HCT116 (cell line): Measurements from ENCODE around the gene CFAP58. TPM values are rescaled to one million over a fixed set of nuclear protein-coding genes. Genes with fewer than 3 reads are reported as not detected.

Experiments
- ATAC-seq: fragments of 200-7000 bp; cut with Tn5 transposase; 2 replicates; pipeline ENCODE4 v1.9.1; 2020; ENCODE audit warnings: mild to moderate bottlenecking, moderate library complexity
- BruUV-seq: library from RNA; stranded (reverse); fragments of 400-500 nt; replicated peaks from 2 replicates; lab custom pipeline; 2021; lab: Mats Ljungman, UMichigan
- CTCF ChIA-PET: fragments of 300-600 bp; sonication (Branson Sonifier 250); formaldehyde crosslinking; loops from one replicate; lab custom pipeline; 2021; ENCODE audit warnings: antibody characterized with exemption; lab: Charles Lee
- POLR2A ChIA-PET: fragments of 300-600, 350-600 bp; sonication (Branson Sonifier 250); formaldehyde crosslinking; loops from one replicate; lab custom pipeline; 2021; ENCODE audit warnings: antibody characterized with exemption; lab: Charles Lee
- RAD21 ChIA-PET, 2 experiments: fragments of 300-600 bp; sonication (Branson Sonifier 250); formaldehyde crosslinking; loops; one replicate each; lab custom pipeline; 2023; ENCODE audit warnings: low total read pairs in 2 of 2; ENCODE audit not compliant: uncharacterized antibody in 2 of 2, unreplicated experiment in 2 of 2, low non-redundant PET in 1 of 2; lab: Charles Lee
- DNase-seq: peaks from one replicate; pipeline ENCODE4 v3.0.0-alpha.2; 2010; ENCODE audit warnings: low read depth, low spot score
- H2AFZ ChIP-seq: fragments of 200-600 bp; shearing (Covaris generic), sonication (generic); 2 replicates; pipeline ENCODE4 v1.6.1; 2017; ENCODE audit warnings: low read depth, mixed run types, mixed read lengths, antibody characterized with exemption, low read length; ENCODE audit not compliant: poor library complexity, severe bottlenecking
- H3K27ac ChIP-seq: 2 replicates; pipeline ENCODE4 v1.5.1; 2012; ENCODE audit warnings: low read depth, low read length
- H3K27me3 ChIP-seq: fragments of 200-600 bp; sonication (generic); 2 replicates; pipeline ENCODE4 v1.6.1; 2016; ENCODE audit warnings: mixed run types, low read length, mixed read lengths; ENCODE audit not compliant: insufficient read depth
- H3K36me3 ChIP-seq, 2 experiments: fragments of 200-500 bp in 1 of 2; fragments of 200-600 bp in 1 of 2; sonication (Bioruptor generic) in 1 of 2; sonication (generic) in 1 of 2; 2 replicates each; pipeline versions ENCODE4 v1.5.1 to v1.6.1; 2014 to 2016; ENCODE audit warnings: low read length in 2 of 2, inconsistent platforms in 1 of 2, mixed read lengths in 1 of 2, mixed run types in 1 of 2; ENCODE audit not compliant: insufficient read depth in 2 of 2, control insufficient read depth in 1 of 2
- H3K4me1 ChIP-seq, 2 experiments: fragments of 200-600 bp in 1 of 2; sonication (generic) in 1 of 2; 2 replicates each; pipeline versions ENCODE4 v1.5.1 to v1.6.1; 2012 to 2017; ENCODE audit warnings: low read length in 2 of 2, inconsistent platforms in 1 of 2, mild to moderate bottlenecking in 1 of 2, mixed read lengths in 1 of 2, mixed run types in 1 of 2, moderate library complexity in 1 of 2; ENCODE audit not compliant: insufficient read depth in 2 of 2, control insufficient read depth in 1 of 2
- H3K4me2 ChIP-seq: fragments of 200-600 bp; sonication (generic); 2 replicates; pipeline ENCODE4 v1.6.1; 2017; ENCODE audit warnings: mixed run types, low read length, mixed read lengths
- H3K4me3 ChIP-seq, 2 experiments: fragments of 200-600 bp in 1 of 2; sonication (generic) in 1 of 2; replicated peaks in 1 of 2; 2 replicates each; pipeline ENCODE4 v1.5.1; 2011 to 2016; ENCODE audit warnings: low read length in 2 of 2, control low read depth in 1 of 2, low read depth in 1 of 2, mild to moderate bottlenecking in 1 of 2, mixed read lengths in 1 of 2, mixed run types in 1 of 2
- H3K79me2 ChIP-seq: fragments of 200-600 bp; sonication (generic); 2 replicates; pipeline ENCODE4 v1.6.1; 2017; ENCODE audit warnings: mild to moderate bottlenecking, mixed run types, low read length, moderate library complexity, mixed read lengths; ENCODE audit not compliant: insufficient read depth
- H3K9ac ChIP-seq: fragments of 200-600 bp; sonication (generic); 2 replicates; pipeline ENCODE4 v1.6.1; 2016; ENCODE audit warnings: low read length, mixed read lengths
- H3K9me2 ChIP-seq: fragments of 200-600 bp; sonication (generic), shearing (Covaris generic); 2 replicates; pipeline ENCODE4 v1.6.1; 2017; ENCODE audit warnings: mixed run types, mild to moderate bottlenecking, moderate library complexity; ENCODE audit not compliant: insufficient read depth
- H3K9me3 ChIP-seq, 2 experiments: fragments of 200-500 bp in 1 of 2; fragments of 200-600 bp in 1 of 2; sonication (Bioruptor generic) in 1 of 2; sonication (generic) in 1 of 2; 2 replicates each; pipeline ENCODE4 v1.6.1; 2014 to 2017; ENCODE audit warnings: low read length in 2 of 2, mixed read lengths in 2 of 2, inconsistent platforms in 1 of 2, low read depth in 1 of 2, mild to moderate bottlenecking in 1 of 2, mixed run types in 1 of 2, moderate library complexity in 1 of 2; ENCODE audit not compliant: control insufficient read depth in 1 of 2, insufficient read depth in 1 of 2
- H4K20me1 ChIP-seq: fragments of 200-600 bp; sonication (generic), shearing (Covaris generic); 2 replicates; pipeline ENCODE4 v1.6.1; 2017; ENCODE audit warnings: mixed run types, mild to moderate bottlenecking, moderate library complexity; ENCODE audit not compliant: insufficient read depth
- CEBPB ChIP-seq: IDR thresholded peaks from 2 replicates; pipeline ENCODE4 v1.6.1; 2012; ENCODE audit warnings: low read depth
- EGR1 ChIP-seq: IDR thresholded peaks from 2 replicates; pipeline ENCODE4 v1.6.1; 2012; ENCODE audit warnings: low read depth
- FOSL1 ChIP-seq: IDR thresholded peaks from 2 replicates; pipeline ENCODE4 v1.6.1; 2012; ENCODE audit warnings: low read depth
- JUND ChIP-seq: IDR thresholded peaks from 2 replicates; pipeline ENCODE4 v1.6.1; 2012
- POLR2A ChIP-seq: IDR thresholded peaks from 2 replicates; pipeline ENCODE4 v1.7.0; 2011; ENCODE audit warnings: borderline replicate concordance; ENCODE audit not compliant: insufficient read depth, insufficient read length; ENCODE audit errors: extremely low read depth
- POLR2AphosphoS5 ChIP-seq: IDR thresholded peaks from 2 replicates; pipeline ENCODE4 v1.6.1; 2011; ENCODE audit warnings: mild to moderate bottlenecking, low read depth, low read length, moderate library complexity
- SP1 ChIP-seq: IDR thresholded peaks from 2 replicates; pipeline ENCODE4 v1.6.1; 2012; ENCODE audit warnings: low read depth
- SRF ChIP-seq: IDR thresholded peaks from 2 replicates; pipeline ENCODE4 v1.6.1; 2012; ENCODE audit warnings: low read depth
- YY1 ChIP-seq: IDR thresholded peaks from 2 replicates; pipeline ENCODE4 v1.6.1; 2011; ENCODE audit warnings: low read length, low read depth, moderate library complexity, mild to moderate bottlenecking; ENCODE audit not compliant: insufficient replicate concordance; ENCODE audit errors: extremely low read depth
- ZFX ChIP-seq: fragments of 450-650 bp; IDR thresholded peaks from 2 replicates; pipeline ENCODE4 v1.6.1; 2017
- intact Hi-C: fragments of 100-400 bp; cut with micrococcal nuclease; formaldehyde crosslinking; loops from 2 replicates; pipeline ENCODE4 v1.10.0; 2022
- total RNA-seq: library from RNA; stranded (reverse); gene quantifications from one replicate; pipeline ENCODE4 v1.2.1, GENCODE V29; 2021; ENCODE audit not compliant: unreplicated experiment
- TF ChIP-seq, protein P1 (sequence below), 3 experiments: fragments of 200-600 bp in 1 of 3; sonication (generic) in 1 of 3; IDR thresholded peaks in 2 of 3; conservative IDR thresholded peaks in 1 of 3; 2 replicates each; pipeline ENCODE4 v1.5.1; 2012 to 2017; ENCODE audit warnings: low read depth in 2 of 3, low read length in 2 of 3, antibody characterized with exemption in 1 of 3, borderline replicate concordance in 1 of 3, control low read depth in 1 of 3, mild to moderate bottlenecking in 1 of 3, mixed read lengths in 1 of 3, mixed run types in 1 of 3, moderate library complexity in 1 of 3; ENCODE audit not compliant: insufficient read depth in 1 of 3
- TF ChIP-seq, protein P2 (sequence below): IDR thresholded peaks from 2 replicates; pipeline ENCODE4 v1.6.1; 2012

CFAP58 gene
- total RNA-seq, 1 experiment from 2014 or later: 0.91 TPM

DNA sequence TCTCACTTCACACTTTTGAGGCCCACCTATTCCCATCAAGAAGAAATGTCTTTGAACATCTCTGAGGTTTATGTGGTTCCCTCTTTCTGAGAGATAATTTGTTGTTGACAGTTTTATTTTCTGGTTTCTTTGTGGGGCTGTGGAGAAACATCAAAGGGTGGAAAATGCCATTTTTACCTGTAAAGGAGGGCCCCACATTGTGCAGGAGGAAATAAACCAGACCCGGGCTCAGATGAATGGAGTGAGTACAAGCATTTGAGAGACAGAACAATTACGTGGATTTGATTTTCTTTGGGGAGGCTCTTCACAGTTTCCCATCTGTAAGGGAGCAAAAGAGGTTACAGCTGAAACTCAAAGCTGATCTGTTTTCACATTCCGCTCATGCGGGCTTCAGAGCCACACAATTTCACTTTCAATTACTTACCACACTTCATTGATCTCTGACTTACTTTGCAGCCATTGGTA is 45.2 kb upstream of the CFAP58 start (continued):
- TF ChIP-seq POLR2AphosphoS5: no peak
- no peak for TF ChIP-seq YY1
- TF ChIP-seq, protein P1, sequence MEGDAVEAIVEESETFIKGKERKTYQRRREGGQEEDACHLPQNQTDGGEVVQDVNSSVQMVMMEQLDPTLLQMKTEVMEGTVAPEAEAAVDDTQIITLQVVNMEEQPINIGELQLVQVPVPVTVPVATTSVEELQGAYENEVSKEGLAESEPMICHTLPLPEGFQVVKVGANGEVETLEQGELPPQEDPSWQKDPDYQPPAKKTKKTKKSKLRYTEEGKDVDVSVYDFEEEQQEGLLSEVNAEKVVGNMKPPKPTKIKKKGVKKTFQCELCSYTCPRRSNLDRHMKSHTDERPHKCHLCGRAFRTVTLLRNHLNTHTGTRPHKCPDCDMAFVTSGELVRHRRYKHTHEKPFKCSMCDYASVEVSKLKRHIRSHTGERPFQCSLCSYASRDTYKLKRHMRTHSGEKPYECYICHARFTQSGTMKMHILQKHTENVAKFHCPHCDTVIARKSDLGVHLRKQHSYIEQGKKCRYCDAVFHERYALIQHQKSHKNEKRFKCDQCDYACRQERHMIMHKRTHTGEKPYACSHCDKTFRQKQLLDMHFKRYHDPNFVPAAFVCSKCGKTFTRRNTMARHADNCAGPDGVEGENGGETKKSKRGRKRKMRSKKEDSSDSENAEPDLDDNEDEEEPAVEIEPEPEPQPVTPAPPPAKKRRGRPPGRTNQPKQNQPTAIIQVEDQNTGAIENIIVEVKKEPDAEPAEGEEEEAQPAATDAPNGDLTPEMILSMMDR (IDR thresholded peaks at IDR 0.05 in 2 of 3, conservative IDR thresholded peaks at IDR 0.05 in 1 of 3; ENCODE audit: borderline replicate concordance in 1 of 3, insufficient read depth in 1 of 3, low read depth in 2 of 3, low read length in 2 of 3): no peak
- TF ChIP-seq, protein P2, sequence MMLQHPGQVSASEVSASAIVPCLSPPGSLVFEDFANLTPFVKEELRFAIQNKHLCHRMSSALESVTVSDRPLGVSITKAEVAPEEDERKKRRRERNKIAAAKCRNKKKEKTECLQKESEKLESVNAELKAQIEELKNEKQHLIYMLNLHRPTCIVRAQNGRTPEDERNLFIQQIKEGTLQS: no peak
- no peak for TF ChIP-seq SRF
- no peak for TF ChIP-seq JUND
- no peak for TF ChIP-seq FOSL1
- TF ChIP-seq EGR1: no peak
- no peak for TF ChIP-seq CEBPB
- no peak for TF ChIP-seq ZFX
- no peak for TF ChIP-seq POLR2A

DNA sequence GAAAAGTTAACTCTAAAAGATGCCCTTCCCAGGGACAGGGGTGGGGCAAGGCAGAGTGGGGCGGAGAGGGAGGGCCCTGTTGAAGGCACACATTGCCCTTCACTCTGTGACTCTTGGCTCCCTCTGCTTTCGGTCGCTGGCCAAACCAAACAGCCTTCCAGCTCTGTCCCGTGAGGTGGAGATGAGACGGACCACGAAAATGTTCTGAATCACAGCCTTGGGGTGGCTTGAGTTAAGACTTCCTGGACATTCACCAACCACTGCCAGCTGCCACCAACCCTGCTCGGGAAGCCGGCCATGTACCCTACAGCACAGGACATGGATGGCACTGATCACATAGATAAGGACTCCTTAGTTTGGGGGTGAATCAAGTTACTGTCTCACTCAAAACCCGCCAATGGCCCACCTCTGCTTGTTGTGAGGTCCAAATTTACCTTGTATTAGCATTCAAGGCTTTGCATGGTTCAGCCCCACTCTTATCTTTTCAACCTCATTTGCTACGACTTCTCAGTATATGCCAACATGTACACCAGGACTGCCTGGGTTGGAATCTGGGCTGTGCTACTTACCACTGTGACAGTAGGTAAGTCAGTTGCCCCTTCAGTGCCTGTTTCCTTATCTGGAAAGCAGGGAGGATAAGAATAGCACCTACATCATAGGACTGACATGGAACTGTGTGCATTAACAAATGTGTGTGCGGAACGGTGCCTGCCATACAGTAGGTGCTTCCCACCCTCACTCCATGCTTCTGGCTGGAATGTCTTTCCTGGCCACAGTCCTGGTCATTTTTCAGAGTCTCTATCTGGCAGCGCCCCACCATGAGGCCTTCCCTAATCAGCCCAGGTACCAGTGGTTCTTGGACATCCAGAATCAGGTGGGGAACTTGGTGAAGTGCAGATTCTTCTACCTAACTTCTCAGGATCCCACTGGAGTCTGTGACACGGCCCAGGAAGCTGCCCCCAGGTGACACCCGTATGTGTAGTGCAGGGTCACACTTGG is 43.4 kb upstream of the CFAP58 start:
- intact Hi-C loops: no loop called here
- no peak for DNase-seq
- POLR2A ChIA-PET: no interaction called here

More for the DNA sequence above, 43.4 kb upstream of the CFAP58 start:
- ChIA-PET RAD21 (no interaction called here), CTCF (interaction anchor here (1.2 to 1.6 kb wide), 2 partner anchors 19 to 35 kb away, joined by 3 to 5 read pairs; no protein-coding TSS in a partner anchor)
- no peak for ATAC-seq
- TF ChIP-seq SP1 (0 out of 2 replicates have a peak, but pooled peaks have one; percentile 12), FOSL1 (no peak)
- Histone ChIP-seq H3K9me3 (no peaks in the 10 kb centered on the region), H3K27ac (no peak overlapping the region), H4K20me1 (no peaks in the 10 kb centered on the region), H3K79me2 (no peaks in the 10 kb centered on the region; the same call in 1 of the 2 replicates), H3K9me2 (no peaks in the 10 kb centered on the region), H3K9ac (no peak overlapping the region), H3K4me2 (no peak overlapping the region), H3K4me1 (peaks cover 0 to 5% of the 10 kb centered on the region in 2 experiments; a peak in 1 of 4 replicates), H3K36me3 (peaks cover 16 to 23% of the 10 kb centered on the region in 2 experiments; a peak in 3 of 4 replicates), H2AFZ (no peak overlapping the region), H3K27me3 (no peaks in the 10 kb centered on the region), H3K4me3 (no peak overlapping the region)
- BruUV-seq: no TSS peak
